Thyroid gland (tissue), 4 donors: ENCODE measurements around the gene GOLGA1. TPM values are rescaled to one million over a fixed set of nuclear protein-coding genes. Genes with fewer than 3 reads are reported as not detected.
"Not testable (repeated sequence)": the region's sequence is repeated elsewhere in the genome, so short reads cannot be mapped to it uniquely, and the experiment has no call there.

Source experiments
- DNase-seq, 2 donors: peaks; one replicate each; pipeline ENCODE4 v3.0.0-alpha.2; 2019
- H3K27ac ChIP-seq, 3 donors: fragments of 200-600 bp; sonication (generic); 1 replicate in 2 of 3; 2 replicates in 1 of 3; pipeline ENCODE4 v1.5.1; 2016 to 2019; ENCODE audit warnings: mild to moderate bottlenecking in 1 of 3, moderate library complexity in 1 of 3
- H3K27me3 ChIP-seq: fragments of 200-600 bp; sonication (generic); one replicate; pipeline ENCODE4 v1.5.1; 2019
- H3K36me3 ChIP-seq, 2 donors: fragments of 200-600 bp; sonication (generic); one replicate each; pipeline ENCODE4 v1.5.1; 2016 to 2019
- H3K4me1 ChIP-seq, 2 donors: fragments of 200-600 bp; sonication (generic); one replicate each; pipeline ENCODE4 v1.5.1; 2017 to 2019
- H3K4me3 ChIP-seq, 3 donors: fragments of 200-600 bp; sonication (generic); replicated peaks in 1 of 3; 1 replicate in 2 of 3; 2 replicates in 1 of 3; pipeline ENCODE4 v1.5.1; 2016; ENCODE audit warnings: mild to moderate bottlenecking in 1 of 3
- H3K9me3 ChIP-seq: fragments of 200-600 bp; sonication (generic); one replicate; pipeline ENCODE4 v1.5.1; 2017
- CTCF ChIP-seq, 6 experiments: fragments of 200-600 bp in 3 of 6; fragments of 450-650 bp in 3 of 6; sonication (generic) in 3 of 6; IDR thresholded peaks; one replicate each; pipeline ENCODE4 v1.5.1; 2016 to 2019; ENCODE audit warnings: antibody characterized with exemption in 6 of 6, mild to moderate bottlenecking in 2 of 6, inconsistent platforms in 1 of 6, moderate library complexity in 1 of 6
- POLR2A ChIP-seq, 2 donors: fragments of 450-650 bp; IDR thresholded peaks; one replicate each; pipeline ENCODE4 v1.6.1; 2017; ENCODE audit warnings: antibody characterized with exemption in 2 of 2, mild to moderate bottlenecking in 2 of 2, moderate library complexity in 1 of 2
- WGBS, 2 donors: methylation state at CpG; one replicate each; pipeline ENCODE4 v1.1.5; 2017; 5-methylcytosine and 5-hydroxymethylcytosine counted together
- intact Hi-C: fragments of 100-400 bp; cut with DNase I; formaldehyde crosslinking; loops from one replicate; pipeline ENCODE4 v1.15.1; 2023
- total RNA-seq, 4 donors: library from RNA; depleted of rRNA; stranded (reverse); fragments of >200 nt; gene quantifications; one replicate each; pipeline ENCODE4 v1.2.3, GENCODE V29; 2016

Gene GOLGA1
- total RNA-seq, 4 donors from 2014 or later: 15.3 to 27.7 (median 18.6) TPM

DNA sequence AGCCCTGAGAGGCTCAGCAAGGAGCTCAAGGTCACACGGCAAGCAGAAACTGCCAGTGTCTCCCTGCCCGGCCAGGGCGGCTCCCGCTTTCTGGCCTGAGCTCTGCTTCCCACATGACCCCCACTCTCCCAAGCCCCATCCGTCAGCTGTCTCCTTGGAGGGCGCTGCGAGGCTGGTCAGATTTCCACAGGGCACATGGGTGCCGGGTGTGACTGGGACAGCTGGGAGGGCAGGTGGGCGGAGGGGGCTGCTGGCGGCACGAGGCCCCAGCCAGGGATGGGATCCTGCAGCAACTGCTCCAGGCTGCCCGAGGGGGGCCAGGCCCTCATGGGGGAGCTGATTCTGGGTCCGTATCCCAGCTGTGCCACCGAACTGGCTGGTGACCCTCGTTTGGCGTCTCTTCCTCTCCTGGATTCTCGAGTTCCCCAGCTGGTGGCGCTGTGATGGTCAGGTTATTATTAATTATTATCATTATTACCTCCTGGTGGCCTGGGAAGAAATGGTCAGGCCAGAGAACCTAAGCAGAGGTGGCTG is 100.5 kb downstream of the GOLGA1 start:
- WGBS, 2 donors: 73 to 88% methylated on average over 5 to 13 of the region's 18 CpGs
- Histone ChIP-seq H3K4me3 (no peak overlapping the region), H3K36me3 (no peaks in the 10 kb centered on the region), H3K4me1 (peaks cover 7 to 28% of the 10 kb centered on the region in 2 donors), H3K27me3 (no peaks in the 10 kb centered on the region), H3K9me3 (no peaks in the 10 kb centered on the region), H3K27ac (no peak overlapping the region)
- no peak for DNase-seq
- TF ChIP-seq POLR2A (IDR thresholded peaks at IDR 0.05) (no peak), CTCF (IDR thresholded peaks at IDR 0.05) (no peak)
- intact Hi-C loops: no loop called here

DNA sequence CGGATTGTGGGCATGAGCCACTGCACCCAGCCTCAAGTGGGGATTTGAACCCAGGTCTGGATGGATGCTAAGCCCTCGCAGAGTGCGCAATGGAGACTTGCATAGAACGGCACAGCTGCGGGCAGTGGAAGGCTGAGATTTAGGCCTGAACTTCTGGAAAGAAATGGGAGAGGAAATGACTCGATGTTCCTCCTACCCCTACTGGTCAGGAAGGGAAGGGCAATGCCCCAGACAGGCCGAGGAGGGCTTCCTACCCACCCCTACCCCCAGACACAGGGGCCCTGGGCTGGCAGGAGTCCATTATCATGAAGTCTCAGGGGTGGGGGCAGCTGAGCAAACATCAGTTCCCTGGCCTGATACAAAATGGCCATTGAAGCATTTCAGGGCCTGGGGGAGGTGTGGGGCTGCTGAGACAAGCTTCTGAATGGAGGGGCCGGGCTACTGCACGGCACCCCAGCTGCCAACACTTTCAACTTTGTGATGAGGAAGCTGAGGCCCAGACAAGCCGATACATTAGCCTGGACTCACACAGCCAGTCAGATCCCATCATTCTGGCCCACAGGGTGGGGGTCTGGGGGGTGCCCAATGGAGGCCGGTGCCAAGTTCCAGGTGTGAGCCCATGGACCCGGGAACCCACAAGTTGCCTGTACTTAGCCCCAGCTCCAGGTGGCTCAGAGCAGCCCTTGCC is 101.1 kb downstream of the GOLGA1 start:
- intact Hi-C loops: loop anchor here (5.0 kb wide), 1 partner anchor 62 kb away; the partner anchor contains the start of gene OLFML2A
- TF ChIP-seq CTCF (IDR thresholded peaks at IDR 0.05): peak in 4 of 6 experiments; percentile 21 to 42 (median 24)
- no peak for TF ChIP-seq POLR2A (IDR thresholded peaks at IDR 0.05)
- 80 to 82% methylated on average over 10 to 11 of the region's 12 CpGs for WGBS, 2 donors
- Histone ChIP-seq H3K27me3 (no peaks in the 10 kb centered on the region), H3K9me3 (no peaks in the 10 kb centered on the region), H3K36me3 (no peaks in the 10 kb centered on the region), H3K4me1 (peaks cover 13 to 34% of the 10 kb centered on the region in 2 donors), H3K27ac (no peak overlapping the region), H3K4me3 (no peak overlapping the region)
- DNase-seq: no peak

DNA sequence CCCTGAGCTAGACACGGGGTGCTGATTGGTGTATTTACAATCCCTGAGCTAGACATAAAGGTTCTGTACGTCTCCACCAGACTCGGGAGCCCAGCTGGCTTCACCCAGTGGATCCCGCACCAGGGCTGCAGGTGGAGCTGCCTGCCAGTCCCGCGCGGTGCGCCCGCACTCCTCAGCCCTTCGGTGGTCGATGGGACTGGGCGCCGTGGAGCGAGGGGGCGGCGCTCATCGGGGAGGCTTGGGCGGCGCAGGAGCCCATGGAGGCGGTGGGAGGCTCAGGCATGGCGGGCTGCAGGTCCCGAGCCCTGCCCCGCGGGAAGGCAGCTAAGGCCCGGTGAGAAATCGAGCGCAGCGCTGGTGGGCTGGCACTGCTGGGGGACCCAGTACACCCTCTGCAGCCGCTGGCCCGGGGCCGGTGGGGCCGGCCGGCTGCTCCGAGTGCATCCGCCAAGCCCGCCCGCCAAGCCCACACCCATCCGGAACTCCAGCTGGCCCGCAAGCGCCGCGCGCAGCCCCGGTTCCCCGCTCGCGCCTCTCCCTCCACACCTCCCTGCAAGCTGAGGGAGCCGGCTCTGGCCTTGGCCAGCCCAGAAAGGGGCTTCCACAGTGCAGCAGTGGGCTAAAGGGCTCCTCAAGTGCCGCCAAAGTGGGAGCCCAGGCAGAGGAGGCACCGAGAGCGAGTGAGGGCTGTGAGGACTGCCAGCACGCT is 102.2 kb downstream of the GOLGA1 start:
- DNase-seq, H3K27me3 ChIP-seq, H3K4me3 ChIP-seq, H3K36me3 ChIP-seq, H3K9me3 ChIP-seq, H3K27ac ChIP-seq: not testable (repeated sequence)
- WGBS, 2 donors: 65 to 80% methylated on average over 5 to 20 of the region's 52 CpGs
- intact Hi-C loops: loop anchor here (5.0 kb wide), 1 partner anchor 61 kb away; the partner anchor contains the start of gene OLFML2A
- peaks cover 17 to 30% of the 10 kb centered on the region in 2 donors for H3K4me1 ChIP-seq

GRCh38 chr9:124838132-124838531 is 102.8 kb downstream of the GOLGA1 start:
- intact Hi-C loops: loop anchor here (5.0 kb wide), 1 partner anchor 61 kb away; the partner anchor contains the start of gene OLFML2A
- WGBS, 2 donors: 72 to 83% methylated on average over 5 of the region's 5 CpGs
- H3K9me3 ChIP-seq, H3K4me3 ChIP-seq, H3K27ac ChIP-seq, H3K36me3 ChIP-seq, H3K27me3 ChIP-seq, DNase-seq: not testable (repeated sequence)
- peaks cover 17 to 26% of the 10 kb centered on the region in 2 donors for H3K4me1 ChIP-seq

DNA sequence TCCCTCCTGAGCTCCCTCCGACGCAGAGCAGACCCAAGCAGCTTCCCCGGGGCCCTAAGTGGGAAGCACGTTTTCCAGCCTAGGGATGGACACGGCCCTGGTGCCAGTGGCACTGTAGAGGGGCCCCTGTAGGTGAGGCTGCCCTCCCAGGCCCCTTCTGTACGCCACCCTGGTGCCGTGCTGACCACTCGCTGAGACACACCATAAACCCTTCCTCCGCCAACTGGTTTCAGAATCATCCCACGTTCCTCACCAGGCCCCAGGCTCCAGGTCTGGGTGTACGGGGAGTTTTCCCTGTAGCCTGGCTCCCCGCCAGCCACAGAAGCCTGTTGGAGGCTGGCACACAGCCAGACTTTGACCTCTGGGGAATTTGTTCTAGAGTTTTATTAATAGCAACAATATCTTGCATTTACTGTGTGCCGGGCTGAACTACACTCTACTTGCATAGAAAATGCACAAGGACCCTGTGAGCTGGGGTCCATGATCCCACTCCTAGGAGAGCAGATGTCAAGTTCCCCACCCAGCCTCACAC is 105.8 kb downstream of the GOLGA1 start:
- no peaks in the 10 kb centered on the region for H3K36me3 ChIP-seq
- peak overlapping the region; percentile 32 to 87 (median 60) for H3K27ac ChIP-seq
- no peaks in the 10 kb centered on the region for H3K9me3 ChIP-seq
- intact Hi-C loops: loop anchor here (5.0 kb wide), 1 partner anchor 58 kb away; the partner anchor contains the start of gene OLFML2A
- peaks cover 13 to 38% of the 10 kb centered on the region in 2 donors for H3K4me1 ChIP-seq
- H3K4me3 ChIP-seq: no peak overlapping the region
- H3K27me3 ChIP-seq: no peaks in the 10 kb centered on the region
- peak; percentile 95 to 97 for DNase-seq
- 19 to 21% methylated on average over 6 to 12 of the region's 13 CpGs for WGBS, 2 donors
- TF ChIP-seq POLR2A (IDR thresholded peaks at IDR 0.05) (no peak), CTCF (IDR thresholded peaks at IDR 0.05) (no peak)
